SK-N-SH treated with all-trans-retinoic acid at 6 μM for 48 hours (cell line): ENCODE data around the gene KCNQ5.

Source experiments
- CSDC2 ChIP-seq: fragments of 250-450 bp; sonication (Bioruptor Pico); IDR thresholded peaks from 2 replicates; pipeline ENCODE4 v1.5.0; 2020; ENCODE audit warnings: mild to moderate bottlenecking, moderate library complexity
- CSRNP3 ChIP-seq: fragments of 250-450 bp; sonication (Bioruptor Pico); IDR thresholded peaks from 2 replicates; pipeline ENCODE4 v1.5.1; 2021; ENCODE audit warnings: mild to moderate bottlenecking, moderate library complexity
- OSR1 ChIP-seq: fragments of 250-450 bp; sonication (Bioruptor Pico); IDR thresholded peaks from 2 replicates; pipeline ENCODE4 v1.8.0; 2022; ENCODE audit warnings: moderate library complexity, mild to moderate bottlenecking, inconsistent platforms
- PATZ1 ChIP-seq: fragments of 250-450 bp; sonication (Bioruptor Pico); IDR thresholded peaks from 2 replicates; pipeline ENCODE4 v1.8.0; 2020; ENCODE audit warnings: mild to moderate bottlenecking, moderate library complexity, borderline replicate concordance
- POU6F1 ChIP-seq: fragments of 250-450 bp; sonication (Bioruptor Pico); IDR thresholded peaks from 2 replicates; pipeline ENCODE4 v1.8.0; 2021; ENCODE audit warnings: low read depth, mild to moderate bottlenecking, moderate library complexity, borderline replicate concordance
- PPARA ChIP-seq: fragments of 250-450 bp; sonication (Bioruptor Pico); IDR thresholded peaks from 2 replicates; pipeline ENCODE4 v1.5.0; 2020; ENCODE audit warnings: mild to moderate bottlenecking, borderline replicate concordance
- RARB ChIP-seq: fragments of 250-450 bp; sonication (Bioruptor Pico); IDR thresholded peaks from 2 replicates; pipeline ENCODE4 v1.8.0; 2021; ENCODE audit warnings: mild to moderate bottlenecking, moderate library complexity
- SNAI2 ChIP-seq: fragments of 250-450 bp; sonication (Bioruptor Pico); IDR thresholded peaks from 2 replicates; pipeline ENCODE4 v1.5.0; 2020; ENCODE audit warnings: mild to moderate bottlenecking, moderate library complexity

- TF ChIP-seq SNAI2 (no peak), PATZ1 (CRISPR knock-in tag) (no peak), POU6F1 (CRISPR knock-in tag) (no peak), PPARA (CRISPR knock-in tag) (no peak), RARB (no peak), CSDC2 (CRISPR knock-in tag) (no peak), CSRNP3 (CRISPR knock-in tag) (no peak), OSR1 (CRISPR knock-in tag) (no peak)
Measured at GRCh38 chr6:72817208-72817607, 195.3 kb downstream of the KCNQ5 start.
